MM.1S (cell line): ENCODE data around the gene SETX.

Experiments
- DNase-seq: peaks from one replicate; pipeline ENCODE4 v3.0.0-alpha.2; 2015
- H2AFZ ChIP-seq: fragments of 300-600 bp; sonication (generic); 2 replicates; pipeline ENCODE4 v1.6.0; 2016; ENCODE audit warnings: antibody characterized with exemption, low read length
- H3F3A ChIP-seq: fragments of 300-600 bp; sonication (generic); 2 replicates; pipeline ENCODE4 v1.6.1; 2016; ENCODE audit warnings: mild to moderate bottlenecking, antibody characterized with exemption, low read length, moderate library complexity, mixed read lengths; ENCODE audit not compliant: insufficient read depth
- H3K27ac ChIP-seq: fragments of 300-600 bp; sonication (generic); 2 replicates; pipeline ENCODE4 v1.5.1; 2016; ENCODE audit warnings: mild to moderate bottlenecking, low read length
- H3K27me3 ChIP-seq: fragments of 300-600 bp; sonication (generic); replicated peaks from 2 replicates; pipeline ENCODE4 v1.6.0; 2016; ENCODE audit warnings: low read length; ENCODE audit not compliant: insufficient read depth
- H3K36me3 ChIP-seq: fragments of 300-600 bp; sonication (generic); replicated peaks from 2 replicates; pipeline ENCODE4 v1.6.1; 2016; ENCODE audit warnings: mild to moderate bottlenecking, low read length, mixed read lengths; ENCODE audit not compliant: insufficient read depth
- H3K4me1 ChIP-seq: fragments of 300-600 bp; sonication (generic); 2 replicates; pipeline ENCODE4 v1.6.1; 2016; ENCODE audit warnings: low read length, mixed read lengths
- H3K4me2 ChIP-seq: fragments of 300-600 bp; sonication (generic); 2 replicates; pipeline ENCODE4 v1.6.0; 2016; ENCODE audit warnings: low read depth, low read length
- H3K4me3 ChIP-seq: fragments of 300-600 bp; sonication (generic); 2 replicates; pipeline ENCODE4 v1.5.1; 2016; ENCODE audit warnings: low read length, mixed read lengths
- H3K79me2 ChIP-seq: fragments of 300-600 bp; sonication (generic); 2 replicates; pipeline ENCODE4 v1.6.1; 2016; ENCODE audit warnings: mixed run types, low read length, mixed read lengths
- H3K9ac ChIP-seq: fragments of 300-600 bp; sonication (generic); 2 replicates; pipeline ENCODE4 v1.6.1; 2016; ENCODE audit warnings: low read length, mixed read lengths
- H3K9me2 ChIP-seq: fragments of 300-600 bp; sonication (generic); replicated peaks from 2 replicates; pipeline ENCODE4 v1.6.1; 2016; ENCODE audit warnings: mild to moderate bottlenecking, low read length, mixed read lengths; ENCODE audit not compliant: insufficient read depth
- H3K9me3 ChIP-seq: fragments of 300-600 bp; sonication (generic); replicated peaks from 2 replicates; pipeline ENCODE4 v1.6.1; 2016; ENCODE audit warnings: mild to moderate bottlenecking, low read length, mixed read lengths; ENCODE audit not compliant: insufficient read depth
- H4K20me1 ChIP-seq: fragments of 300-600 bp; sonication (generic); 2 replicates; pipeline ENCODE4 v1.6.1; 2016; ENCODE audit warnings: mild to moderate bottlenecking, low read length, moderate library complexity, mixed read lengths; ENCODE audit not compliant: insufficient read depth
- EZH2 ChIP-seq: fragments of 300-600 bp; sonication (generic); optimal IDR thresholded peaks from 2 replicates; pipeline ENCODE3; 2017; ENCODE audit warnings: low read depth, mild to moderate bottlenecking, antibody characterized with exemption, low read length, mixed read lengths
- EZH2phosphoT487 ChIP-seq: fragments of 300-600 bp; sonication (generic); IDR thresholded peaks from 2 replicates; pipeline ENCODE4 v1.6.1; 2018; ENCODE audit warnings: antibody characterized with exemption, low read length
- TF ChIP-seq, protein P1 (sequence below): fragments of 300-600 bp; sonication (generic); IDR thresholded peaks from 2 replicates; pipeline ENCODE4 v1.5.1; 2016; ENCODE audit warnings: antibody characterized with exemption, low read length, mixed read lengths

The SETX gene

DNA sequence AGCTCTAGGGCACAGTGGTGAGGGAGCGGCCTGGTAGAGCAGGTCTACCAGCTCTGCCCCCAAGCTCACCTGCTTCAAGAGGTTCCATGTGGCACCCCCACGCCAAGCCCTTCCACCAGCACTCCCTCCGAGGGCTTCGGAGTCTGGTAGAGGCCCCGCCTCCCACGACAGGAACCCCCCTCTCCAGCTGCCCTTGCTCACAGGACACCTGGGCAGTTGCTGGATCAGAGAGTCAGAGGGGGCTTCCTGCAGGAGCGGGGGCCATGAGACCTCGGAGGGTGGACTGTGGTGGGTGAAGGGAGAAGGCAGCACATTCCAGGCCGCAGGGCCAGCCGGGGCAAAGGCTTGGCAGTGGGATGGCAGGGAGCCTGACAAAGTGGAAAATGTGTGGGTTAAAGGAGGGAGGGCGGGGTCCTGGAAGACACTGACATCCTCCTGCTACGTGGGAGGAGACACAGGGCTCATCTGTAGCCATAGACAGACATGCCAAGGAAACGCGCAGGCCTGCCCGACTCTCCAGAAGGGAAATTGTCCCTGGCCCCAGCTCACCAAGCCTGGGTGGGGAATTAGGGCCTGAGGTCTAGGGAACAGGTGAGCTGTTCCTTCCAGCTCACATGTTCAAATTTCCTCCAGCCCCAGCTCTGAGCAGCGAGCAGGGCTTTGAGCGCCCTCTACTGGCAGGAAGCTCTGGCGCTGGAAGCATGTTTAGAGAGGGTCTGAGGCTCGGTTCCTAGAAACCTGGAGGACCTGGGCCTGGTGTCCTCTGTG lies 118.7 kb downstream of the SETX start:
- H2AFZ ChIP-seq, result no peak overlapping the region
- H3K36me3 ChIP-seq, result no peaks in the 10 kb centered on the region
- H3K79me2 ChIP-seq, result no peaks in the 10 kb centered on the region
- H3K9me3 ChIP-seq, result no peaks in the 10 kb centered on the region
- H3K4me2 ChIP-seq, result 0 out of 2 replicates have a peak overlapping the region, but pooled peaks have one; percentile 0
- no peak overlapping the region for H3K27ac ChIP-seq
- no peaks in the 10 kb centered on the region for H3K9me2 ChIP-seq
- DNase-seq, result peak; percentile 70
- no peaks in the 10 kb centered on the region for H3K4me1 ChIP-seq
- no peak overlapping the region for H3K4me3 ChIP-seq
- H4K20me1 ChIP-seq, result no peaks in the 10 kb centered on the region
- H3K27me3 ChIP-seq, result peaks cover 91% of the 10 kb centered on the region
- no peak for TF ChIP-seq EZH2
- TF ChIP-seq, protein P1, sequence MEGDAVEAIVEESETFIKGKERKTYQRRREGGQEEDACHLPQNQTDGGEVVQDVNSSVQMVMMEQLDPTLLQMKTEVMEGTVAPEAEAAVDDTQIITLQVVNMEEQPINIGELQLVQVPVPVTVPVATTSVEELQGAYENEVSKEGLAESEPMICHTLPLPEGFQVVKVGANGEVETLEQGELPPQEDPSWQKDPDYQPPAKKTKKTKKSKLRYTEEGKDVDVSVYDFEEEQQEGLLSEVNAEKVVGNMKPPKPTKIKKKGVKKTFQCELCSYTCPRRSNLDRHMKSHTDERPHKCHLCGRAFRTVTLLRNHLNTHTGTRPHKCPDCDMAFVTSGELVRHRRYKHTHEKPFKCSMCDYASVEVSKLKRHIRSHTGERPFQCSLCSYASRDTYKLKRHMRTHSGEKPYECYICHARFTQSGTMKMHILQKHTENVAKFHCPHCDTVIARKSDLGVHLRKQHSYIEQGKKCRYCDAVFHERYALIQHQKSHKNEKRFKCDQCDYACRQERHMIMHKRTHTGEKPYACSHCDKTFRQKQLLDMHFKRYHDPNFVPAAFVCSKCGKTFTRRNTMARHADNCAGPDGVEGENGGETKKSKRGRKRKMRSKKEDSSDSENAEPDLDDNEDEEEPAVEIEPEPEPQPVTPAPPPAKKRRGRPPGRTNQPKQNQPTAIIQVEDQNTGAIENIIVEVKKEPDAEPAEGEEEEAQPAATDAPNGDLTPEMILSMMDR, result peak; percentile 95
- H3F3A ChIP-seq, result no peaks in the 10 kb centered on the region
- H3K9ac ChIP-seq, result no peak overlapping the region

DNA sequence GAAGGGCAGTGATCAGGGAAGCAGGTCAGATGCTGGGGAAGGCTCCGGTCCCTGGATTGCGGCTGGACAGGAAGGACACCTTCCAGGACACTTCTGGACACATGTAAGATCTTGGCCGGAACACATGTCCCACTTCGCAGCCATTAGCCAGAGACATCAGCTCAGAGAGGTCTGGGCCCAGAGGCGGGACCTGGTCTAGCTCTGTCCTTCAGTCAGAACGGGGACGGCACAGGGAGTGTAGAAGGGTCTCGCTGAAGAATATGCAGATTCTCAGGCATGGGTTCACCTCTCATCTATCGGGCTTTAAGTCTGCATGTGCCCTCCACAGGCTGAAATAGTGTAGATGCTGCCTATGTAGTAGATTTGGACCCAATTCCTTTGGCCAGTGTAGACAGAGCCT lies 119.7 kb downstream of the SETX start:
- Histone ChIP-seq H3K36me3 (no peaks in the 10 kb centered on the region), H3K4me2 (no peak overlapping the region), H3K9me2 (no peaks in the 10 kb centered on the region), H3K79me2 (no peaks in the 10 kb centered on the region), H3K9ac (no peak overlapping the region), H3F3A (no peaks in the 10 kb centered on the region), H3K4me1 (no peaks in the 10 kb centered on the region), H3K4me3 (no peak overlapping the region), H3K27ac (no peak overlapping the region), H3K27me3 (peaks cover 93% of the 10 kb centered on the region), H2AFZ (no peak overlapping the region), H3K9me3 (no peaks in the 10 kb centered on the region), H4K20me1 (no peaks in the 10 kb centered on the region)
- DNase-seq, result no peak
- TF ChIP-seq, protein P1, result no peak
- TF ChIP-seq EZH2 (no peak), EZH2phosphoT487 (no peak)

DNA sequence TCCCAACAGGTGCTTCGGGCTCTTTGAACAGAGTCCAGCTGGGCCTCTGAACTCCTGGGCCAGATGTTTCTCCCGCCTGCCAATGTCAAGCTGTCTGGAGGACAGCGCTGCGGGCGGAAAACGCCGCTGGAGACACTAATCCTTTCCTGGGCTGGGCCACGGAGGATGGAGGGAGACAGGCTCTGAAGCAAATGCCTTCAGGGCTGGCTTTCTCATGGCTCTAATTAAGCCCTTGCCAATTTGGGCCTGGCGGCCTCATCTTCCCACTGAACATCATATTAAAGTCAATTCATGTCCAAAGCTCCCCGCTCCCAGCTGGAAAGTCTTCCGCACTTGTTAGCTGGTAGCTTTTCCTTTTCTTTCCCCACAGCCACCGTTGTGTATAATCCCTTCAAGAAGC lies 120.3 kb downstream of the SETX start:
- no peaks in the 10 kb centered on the region for H4K20me1 ChIP-seq
- no peaks in the 10 kb centered on the region for H3K36me3 ChIP-seq
- no peaks in the 10 kb centered on the region for H3K4me1 ChIP-seq
- H3K4me2 ChIP-seq, result no peak overlapping the region
- no peak for DNase-seq
- no peaks in the 10 kb centered on the region for H3K9me2 ChIP-seq
- H3F3A ChIP-seq, result no peaks in the 10 kb centered on the region
- H3K9ac ChIP-seq, result no peak overlapping the region
- no peak overlapping the region for H3K4me3 ChIP-seq
- H3K9me3 ChIP-seq, result no peaks in the 10 kb centered on the region
- H2AFZ ChIP-seq, result no peak overlapping the region
- peaks cover 93% of the 10 kb centered on the region for H3K27me3 ChIP-seq
- TF ChIP-seq EZH2phosphoT487 (no peak), EZH2 (no peak)
- TF ChIP-seq, protein P1, result no peak
- no peaks in the 10 kb centered on the region for H3K79me2 ChIP-seq
- H3K27ac ChIP-seq, result no peak overlapping the region
